GM12878 (cell line): ENCODE data around the gene OR7A5. TPM values are rescaled to one million over a fixed set of nuclear protein-coding genes. Genes with fewer than 3 reads are reported as not detected.

Experiments used
- ATAC-seq: fragments of 200-7000 bp; cut with Tn5 transposase; 3 replicates; pipeline ENCODE4 v1.9.1; 2020; ENCODE audit warnings: mild to moderate bottlenecking, moderate library complexity
- BruUV-seq: library from RNA; stranded (reverse); fragments of 400-500 nt; replicated peaks from 2 replicates; lab custom pipeline; 2021; lab: Mats Ljungman, UMichigan
- CTCF ChIA-PET: fragments of 300-600 bp; sonication (Branson Sonifier 250); formaldehyde crosslinking; extraction: SDS; loops from one replicate; lab custom pipeline; 2021; ENCODE audit warnings: inconsistent platforms; lab: Yijun Ruan, JAX
- POLR2A ChIA-PET: fragments of 350-600 bp; formaldehyde crosslinking; extraction: SDS; loops from one replicate; lab custom pipeline; 2021; ENCODE audit warnings: inconsistent platforms; lab: Charles Lee
- RAD21 ChIA-PET: fragments of 300-600 bp; sonication (Branson Sonifier 250); formaldehyde crosslinking; loops from one replicate; lab custom pipeline; 2023; ENCODE audit warnings: antibody characterized with exemption; ENCODE audit not compliant: unreplicated experiment; lab: Charles Lee
- SMC1A ChIA-PET: fragments of 300-600 bp; sonication (Branson Sonifier 250); formaldehyde crosslinking; loops from one replicate; lab custom pipeline; 2023; ENCODE audit not compliant: unreplicated experiment, uncharacterized antibody; lab: Charles Lee
- DNase-seq: peaks from one replicate; pipeline ENCODE4 v3.0.0-alpha.2; 2011; ENCODE audit warnings: low read depth, low spot score
- FAIRE-seq: peaks from 3 replicates; lab custom pipeline; 2011; peaks lifted over from hg19 to GRCh38; lab: Jason Lieb, UNC
- H2AFZ ChIP-seq: 2 replicates; pipeline ENCODE4 v1.6.0; 2011; ENCODE audit warnings: low read depth, low read length, control low read depth; ENCODE audit not compliant: control insufficient read depth
- H3K27ac ChIP-seq: 2 replicates; pipeline ENCODE4 v1.5.1; 2011; ENCODE audit warnings: control low read depth; ENCODE audit not compliant: control insufficient read depth, insufficient read depth
- H3K27me3 ChIP-seq, 2 experiments: replicated peaks in 1 of 2; 2 replicates each; pipeline versions ENCODE4 v1.6.0 to v1.6.1; 2011; ENCODE audit warnings: low read length in 1 of 2; ENCODE audit not compliant: control insufficient read depth in 2 of 2, insufficient read depth in 2 of 2
- H3K36me3 ChIP-seq, 2 experiments: 2 replicates each; pipeline ENCODE4 v1.5.1; 2011; ENCODE audit warnings: low read length in 1 of 2; ENCODE audit not compliant: control insufficient read depth in 2 of 2, insufficient read depth in 2 of 2
- H3K4me1 ChIP-seq: 2 replicates; pipeline ENCODE4 v1.6.1; 2011; ENCODE audit warnings: mild to moderate bottlenecking, low read length, moderate library complexity, mixed read lengths; ENCODE audit not compliant: control insufficient read depth, insufficient read depth
- H3K4me2 ChIP-seq: 2 replicates; pipeline ENCODE4 v1.6.0; 2011; ENCODE audit warnings: control low read depth; ENCODE audit not compliant: control insufficient read depth, insufficient read depth
- H3K4me3 ChIP-seq: fragments of 200-600 bp; sonication (generic); 2 replicates; pipeline ENCODE4 v1.5.1; 2016
- H3K79me2 ChIP-seq: 2 replicates; pipeline ENCODE4 v1.6.0; 2011; ENCODE audit warnings: low read length; ENCODE audit not compliant: control insufficient read depth, insufficient read depth
- H3K9ac ChIP-seq: 2 replicates; pipeline ENCODE4 v1.8.0; 2011; ENCODE audit warnings: low read length, control low read depth, mixed read lengths; ENCODE audit not compliant: control insufficient read depth, insufficient read depth
- H3K9me3 ChIP-seq: replicated peaks from 3 replicates; pipeline ENCODE4 v1.5.1; 2011; ENCODE audit warnings: mild to moderate bottlenecking, low read length; ENCODE audit not compliant: control insufficient read depth, insufficient read depth
- H4K20me1 ChIP-seq: 2 replicates; pipeline ENCODE4 v1.6.0; 2011; ENCODE audit not compliant: control insufficient read depth, insufficient read depth
- BCL3 ChIP-seq: IDR thresholded peaks from 2 replicates; pipeline ENCODE4 v1.6.1; 2011; ENCODE audit warnings: borderline replicate concordance, low read depth, mild to moderate bottlenecking, moderate library complexity, low read length; ENCODE audit not compliant: insufficient read depth, poor library complexity, severe bottlenecking
- CREM ChIP-seq: IDR thresholded peaks from 2 replicates; pipeline ENCODE4 v1.6.1; 2014; ENCODE audit warnings: antibody characterized with exemption, low read depth
- GABPA ChIP-seq: IDR thresholded peaks from 2 replicates; pipeline ENCODE4 v1.6.1; 2014; ENCODE audit warnings: antibody characterized with exemption, low read depth, mild to moderate bottlenecking, inconsistent platforms
- LARP7 ChIP-seq: fragments of 450-650 bp; IDR thresholded peaks from 2 replicates; pipeline ENCODE4 v1.6.1; 2017; ENCODE audit warnings: mild to moderate bottlenecking
- MAX ChIP-seq: IDR thresholded peaks from 2 replicates; pipeline ENCODE4 v1.6.1; 2012; ENCODE audit warnings: low read depth, low read length, improper control_type of control experiment
- SP1 ChIP-seq: IDR thresholded peaks from one replicate; pipeline ENCODE4 v1.6.1; 2011; ENCODE audit warnings: low read depth, low read length
- USF1 ChIP-seq: IDR thresholded peaks from 2 replicates; pipeline ENCODE4 v1.6.1; 2011; ENCODE audit warnings: borderline replicate concordance, low read depth, mild to moderate bottlenecking, moderate library complexity, mixed read lengths, low read length; ENCODE audit not compliant: insufficient read depth; ENCODE audit errors: extremely low read length
- ZNF687 ChIP-seq: fragments of 450-650 bp; IDR thresholded peaks from 2 replicates; pipeline ENCODE4 v1.6.1; 2017; ENCODE audit warnings: mild to moderate bottlenecking, moderate library complexity
- WGBS: methylation state at CpG from one replicate; pipeline ENCODE4 v1.1.6; 2016; ENCODE audit warnings: low lambda C conversion rate; ENCODE audit not compliant: insufficient replicate concordance, insufficient coverage; ENCODE audit errors: missing lambda C conversion rate; 5-methylcytosine and 5-hydroxymethylcytosine counted together
- in situ Hi-C: fragments of 300-500 bp; cut with MboI; formaldehyde crosslinking; loops from 9 replicates; pipeline ENCODE4 v1.14.3; 2018; ENCODE audit warnings: mixed read lengths
- intact Hi-C: fragments of 100-400 bp; cut with micrococcal nuclease; formaldehyde crosslinking; loops from one replicate; pipeline ENCODE4 v1.14.2; 2022; ENCODE audit not compliant: unreplicated experiment
- polyA plus RNA-seq, 11 experiments: library from polyadenylated mRNA; depleted of rRNA in 4 of 11; unstranded in 6 of 11; stranded (reverse) in 5 of 11; fragments of >200 nt; fragmentation: Nextera tagmentation in 4 of 11; fragmentation: Illumina TruSeq in 1 of 11; extraction: Ambion mirVana in 4 of 11; extraction: Trizol in 1 of 11; gene quantifications; 1 replicate in 1 of 11; 2 replicates in 10 of 11; pipeline versions ENCODE4 v1.2.1 to v1.2.3, GENCODE V29; 2011 to 2016; ENCODE audit warnings: inconsistent platforms in 2 of 11, missing spikeins in 2 of 11, low read depth in 1 of 11
- total RNA-seq, 4 experiments: library from RNA; depleted of rRNA in 3 of 4; stranded (reverse); fragments of >200 nt in 3 of 4; fragmentation: Illumina TruSeq in 1 of 4; extraction: Trizol in 1 of 4; gene quantifications; 2 replicates each; pipeline versions ENCODE4 v1.2.1 to v1.2.3, GENCODE V29; 2013 to 2021

The OR7A5 gene
- total and polyA plus RNA-seq, 10 of the 15 experiments (the other 5 are each of a cell fraction or from before 2014, with no cell fraction given), result not detected

GRCh38 chr19:14814982-14815652, 19.9 kb downstream of the OR7A5 start:
- ATAC-seq, result no peak
- CTCF ChIA-PET, result no interaction called here
- in situ Hi-C loops, result no loop called here

More at GRCh38 chr19:14814982-14815652, 19.9 kb downstream of the OR7A5 start:
- SMC1A ChIA-PET, result no interaction called here
- no peak overlapping the region for H3K4me3 ChIP-seq
- BruUV-seq, result no TSS peak
- POLR2A ChIA-PET, result no interaction called here
- no peak overlapping the region for H3K27ac ChIP-seq
- RAD21 ChIA-PET, result no interaction called here
- H3K27me3 ChIP-seq, result no peaks in the 10 kb centered on the region
- H4K20me1 ChIP-seq, result no peaks in the 10 kb centered on the region
- H3K36me3 ChIP-seq, result no peaks in the 10 kb centered on the region
- H3K4me2 ChIP-seq, result no peak overlapping the region
- FAIRE-seq (no peak), DNase-seq (no peak)
- no peaks in the 10 kb centered on the region for H3K79me2 ChIP-seq
- no peak overlapping the region for H3K9ac ChIP-seq
- H3K9me3 ChIP-seq, result no peaks in the 10 kb centered on the region
- H2AFZ ChIP-seq, result no peak overlapping the region
- intact Hi-C loops, result no loop called here
- WGBS, result 22% methylated on average over 2 of the region's 2 CpGs
- no peaks in the 10 kb centered on the region for H3K4me1 ChIP-seq
- no peak for TF ChIP-seq ZNF687
- TF ChIP-seq BCL3, result no peak
- no peak for TF ChIP-seq MAX
- no peak for TF ChIP-seq LARP7
- no peak for TF ChIP-seq SP1
- TF ChIP-seq USF1, result no peak
- no peak for TF ChIP-seq CREM
- TF ChIP-seq GABPA, result no peak
